AG09319 (cell line): ENCODE results near the gene OBP2A.
"Not testable (repeated sequence)": the region's sequence is repeated elsewhere in the genome, so short reads cannot be mapped to it uniquely, and the experiment has no call there.

Source experiments
- DNase-seq: peaks from one replicate; pipeline ENCODE4 v3.0.0-alpha.2; 2010; ENCODE audit warnings: low read depth; ENCODE audit errors: extremely low read depth
- CTCF ChIP-seq: IDR thresholded peaks from 2 replicates; pipeline ENCODE4 v1.5.1; 2011; ENCODE audit warnings: low read depth, mild to moderate bottlenecking, inconsistent platforms, low read length, moderate library complexity

Gene OBP2A

GRCh38 chr9:135536216-135536615, 9.7 kb upstream of the OBP2A start:
- no peak for DNase-seq
- no peak for TF ChIP-seq CTCF

- DNase-seq, result not testable (repeated sequence)
Measured at GRCh38 chr9:135543262-135543894, 2.5 kb upstream of the OBP2A start.

GRCh38 chr9:135544981-135545635, 818 bp upstream of the OBP2A start:
- TF ChIP-seq CTCF, result no peak
- DNase-seq, result no peak

- DNase-seq, result not testable (repeated sequence)
Measured at GRCh38 chr9:135546792-135547617, 1.1 kb downstream of the OBP2A start.

GRCh38 chr9:135547756-135548736, 2.1 kb downstream of the OBP2A start:
- no peak for TF ChIP-seq CTCF
- no peak for DNase-seq

- DNase-seq, result not testable (repeated sequence)
Measured at GRCh38 chr9:135549478-135550343, 3.8 kb downstream of the OBP2A start.

GRCh38 chr9:135550344-135550918, 4.5 kb downstream of the OBP2A start:
- no peak for DNase-seq
- TF ChIP-seq CTCF, result no peak
